Measurements from ENCODE around the gene SHF.

Gene SHF

DNA sequence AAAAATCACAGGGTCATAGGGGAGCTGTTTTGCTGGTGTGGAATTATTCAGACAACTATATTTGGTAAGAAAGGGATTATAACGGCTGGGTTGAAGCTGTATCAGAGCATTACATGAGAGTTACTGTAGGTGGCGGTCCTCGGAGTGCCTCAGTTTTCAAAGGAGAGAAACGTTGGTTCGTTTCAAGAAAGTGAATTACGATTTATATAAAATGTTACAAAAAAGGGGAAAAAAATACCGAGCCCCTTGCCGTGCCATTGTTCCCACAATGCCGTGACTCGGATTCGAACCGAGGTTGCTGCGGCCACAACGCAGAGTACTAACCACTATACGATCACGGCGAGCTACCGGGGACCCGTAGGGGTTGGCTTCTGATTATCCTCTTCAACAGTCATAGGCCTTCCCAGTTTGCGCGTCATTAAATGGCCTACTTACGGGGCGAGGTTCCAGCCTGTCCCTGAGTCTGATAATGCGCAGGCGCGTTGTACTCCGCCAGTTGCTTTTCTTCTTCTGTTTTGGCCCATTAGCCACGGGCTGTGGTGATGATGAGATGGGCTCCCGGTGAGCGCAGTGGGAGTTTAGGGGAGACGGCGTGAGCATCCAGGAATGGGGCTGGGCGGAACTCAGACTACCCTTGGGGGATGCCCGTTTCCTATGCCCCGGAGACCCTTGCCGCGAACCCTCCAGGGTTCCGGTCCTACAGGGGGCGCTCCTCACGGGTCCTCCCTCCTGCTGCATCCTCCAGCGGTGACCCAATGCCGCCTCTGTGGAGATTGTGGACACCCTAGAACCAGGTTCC, 10.8 kb upstream of the SHF start:
- peak; percentile 97 for DNase-seq

DNA sequence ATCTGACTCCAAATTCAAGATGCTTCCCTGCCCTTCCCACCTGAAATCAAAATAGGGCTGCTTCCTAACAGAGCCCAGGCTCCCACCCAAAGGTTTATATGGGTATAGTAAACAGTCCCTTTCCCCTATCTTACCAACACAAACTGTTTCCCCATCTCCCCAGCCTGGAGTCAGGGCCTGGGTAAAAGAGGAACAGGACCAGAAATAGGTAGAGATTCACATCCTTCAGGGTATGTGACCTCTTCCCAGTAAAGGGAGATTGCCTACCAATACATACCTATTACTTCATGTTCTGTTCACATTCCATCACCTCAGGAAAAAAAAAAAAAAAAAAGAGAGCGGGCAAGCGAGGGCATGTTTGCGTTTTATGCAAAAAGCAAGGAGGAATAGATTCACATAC, 9.7 kb upstream of the SHF start:
- no peak for DNase-seq

DNA sequence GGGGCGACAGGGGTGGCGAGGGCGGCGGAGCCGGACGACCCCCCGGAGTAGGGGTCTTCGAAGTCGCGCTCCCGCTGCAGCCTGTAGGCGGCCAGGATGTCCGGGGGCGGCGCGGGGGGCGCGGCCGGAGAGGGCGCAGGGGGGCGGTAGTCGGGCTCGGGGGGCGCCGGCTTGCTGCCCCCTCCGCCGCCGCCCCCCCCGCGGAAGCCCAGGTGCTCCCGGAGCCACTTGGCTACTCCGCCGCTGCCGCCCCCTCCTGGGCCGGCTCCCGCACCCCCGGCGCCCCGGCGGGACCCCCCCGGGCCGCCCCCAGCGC, 230 bp downstream of the SHF start:
- no peak for DNase-seq

DNA sequence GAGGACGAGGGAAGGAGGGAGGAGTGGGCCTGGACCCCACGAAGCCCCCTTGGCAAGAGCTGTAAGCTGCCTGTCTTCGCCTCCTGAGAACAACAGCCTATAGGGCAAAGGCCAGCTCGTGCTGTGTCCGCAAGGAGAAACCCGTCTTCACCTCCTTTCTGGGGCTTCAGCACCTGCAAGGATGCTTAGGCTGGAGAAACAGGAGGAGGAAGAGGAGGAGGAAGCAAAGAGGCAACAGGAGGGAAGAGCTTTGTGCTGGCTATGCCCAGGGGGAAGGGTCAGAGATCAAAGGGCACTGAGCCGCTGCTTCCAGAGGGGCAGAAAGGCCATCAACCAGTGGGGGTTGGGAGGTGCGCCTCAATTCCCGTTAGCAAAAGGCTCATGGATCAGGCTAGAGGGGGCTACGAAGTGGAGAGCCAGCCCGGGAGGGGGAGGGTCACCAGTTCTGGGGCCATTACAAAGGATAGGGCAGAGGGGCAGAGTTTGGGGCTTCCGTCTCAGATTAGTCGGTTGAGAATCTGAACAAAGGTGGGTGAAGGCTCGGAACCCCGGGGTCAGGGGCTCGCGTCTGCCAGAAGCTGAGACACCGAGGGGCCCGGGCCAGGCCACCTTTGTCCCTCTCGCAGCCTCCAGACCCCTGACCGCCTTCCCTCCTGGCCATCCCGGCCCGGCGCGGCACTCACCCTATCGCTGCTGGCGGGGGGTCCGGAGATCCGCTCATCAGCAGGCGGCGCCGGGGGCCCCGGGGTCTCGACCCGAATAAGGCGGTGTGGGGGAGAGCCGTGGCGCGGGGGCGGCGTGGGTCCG, 792 bp downstream of the SHF start:
- no peak for DNase-seq

DNA sequence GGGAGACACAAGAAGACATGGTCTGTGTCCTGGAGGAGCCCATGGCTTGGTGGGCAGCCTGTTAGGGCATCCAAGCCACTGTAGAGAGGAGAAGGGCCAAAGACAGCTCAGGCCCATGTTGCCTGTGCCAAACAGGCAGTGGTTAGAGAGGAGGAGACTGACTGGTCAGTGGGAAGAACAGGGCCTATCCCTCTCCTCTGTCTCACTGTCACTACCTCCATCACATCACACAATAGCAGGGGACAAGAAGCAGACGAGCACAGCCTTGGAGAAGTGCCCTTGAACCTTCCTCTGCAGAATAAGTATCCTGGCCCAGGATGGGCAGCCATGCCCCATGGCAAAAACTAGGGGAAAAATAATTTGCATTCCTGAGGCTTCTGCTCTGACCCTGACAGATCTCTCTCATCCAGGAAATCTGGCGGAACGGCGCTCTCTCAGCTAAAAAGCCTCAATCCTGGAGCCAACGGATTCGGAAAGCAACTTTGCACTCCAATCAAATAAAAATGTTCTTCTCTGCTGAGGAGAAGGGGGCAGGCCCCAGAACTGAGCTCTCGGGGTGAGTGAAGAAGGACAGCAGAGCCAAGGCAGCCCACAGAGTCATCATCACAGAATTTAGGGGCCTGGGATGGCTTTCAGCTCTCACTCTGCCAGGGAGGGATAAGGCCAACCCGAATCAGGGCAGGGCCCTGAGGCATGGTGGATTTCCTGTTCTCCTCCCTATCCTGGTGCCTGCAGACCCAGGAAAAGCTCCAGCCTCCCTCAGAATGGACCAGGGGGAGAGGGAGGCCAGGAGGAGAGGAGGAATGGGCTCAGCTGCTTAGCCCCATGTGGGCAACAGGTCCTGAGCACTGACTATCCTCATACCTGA, 1.6 kb downstream of the SHF start:
- no peak for DNase-seq

DNA sequence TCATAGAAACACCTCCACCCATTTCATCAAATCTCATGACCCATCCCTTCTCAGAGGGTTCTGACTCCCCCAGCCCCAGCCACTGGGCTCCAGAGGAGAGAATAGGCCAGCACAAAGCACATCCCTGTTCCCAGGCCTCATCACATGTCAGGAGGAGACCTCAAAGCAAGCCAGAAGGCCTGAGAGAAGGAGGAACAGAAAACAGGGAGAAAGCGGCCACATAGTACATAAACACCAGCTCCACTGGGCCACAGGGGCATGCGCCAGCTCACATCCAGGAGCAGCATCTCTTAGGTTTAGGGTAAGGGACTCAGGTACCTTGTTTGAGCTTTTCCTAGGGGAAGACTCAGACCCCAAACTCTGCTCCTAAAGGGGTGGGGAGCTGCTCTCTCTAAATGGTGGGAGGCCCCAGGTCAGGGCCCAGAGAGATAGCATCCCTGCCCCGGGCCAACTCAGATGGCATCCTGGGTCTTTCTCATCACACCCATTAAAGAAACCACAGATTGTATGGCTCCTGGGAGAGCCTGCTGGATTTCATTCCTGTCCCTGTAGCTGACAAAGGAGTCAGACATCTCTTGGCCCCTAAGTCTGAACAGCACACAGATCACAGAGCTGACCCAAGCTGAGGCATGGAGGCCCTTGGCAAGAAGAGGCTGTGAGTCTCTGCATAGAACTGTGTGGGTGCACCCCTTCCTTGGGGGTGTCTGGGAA, 2.5 kb downstream of the SHF start:
- no peak for DNase-seq

DNA sequence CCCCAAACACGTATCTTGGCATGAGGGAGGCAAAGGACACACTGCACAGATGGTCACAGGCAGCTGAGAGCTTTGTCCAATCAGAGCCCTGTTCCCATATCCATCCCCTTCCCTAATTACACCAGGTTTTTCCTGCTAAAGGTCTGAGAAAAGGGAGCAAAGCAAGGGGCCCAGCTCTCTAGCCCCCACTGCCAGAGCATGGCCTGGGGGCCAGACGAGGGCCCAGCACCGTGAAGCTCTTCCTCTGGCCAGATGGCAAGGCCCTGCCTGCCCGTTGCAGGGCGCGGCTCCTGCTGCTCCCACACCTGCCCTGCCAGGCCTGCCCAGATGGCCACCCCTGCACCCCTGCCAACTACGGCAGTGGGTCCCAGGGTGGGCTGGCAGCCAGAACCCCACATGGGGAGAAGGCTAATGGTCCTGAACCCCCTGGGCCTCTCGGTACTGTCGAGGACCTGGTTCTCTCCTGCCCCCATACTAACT, 3.2 kb downstream of the SHF start:
- DNase-seq: no peak

DNA sequence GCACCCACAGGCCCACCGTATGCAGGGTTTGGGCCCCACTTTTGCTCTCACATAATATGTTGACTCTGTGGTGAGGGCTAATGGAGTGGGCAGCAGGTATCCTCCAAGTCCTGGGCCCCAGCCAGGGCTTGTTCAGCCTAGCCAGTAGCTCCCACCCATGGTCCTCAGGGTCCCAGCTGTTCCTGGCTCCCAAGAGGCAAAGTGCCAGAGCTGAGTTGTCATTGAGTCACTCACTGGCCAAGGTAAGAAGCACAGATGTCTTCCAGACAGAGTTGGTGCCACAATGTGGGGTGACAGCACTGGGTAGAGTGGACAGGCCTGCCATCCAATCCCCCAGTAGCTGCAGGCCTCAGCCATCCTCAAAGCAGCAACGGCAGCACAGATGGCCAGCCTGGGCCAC, 4.3 kb downstream of the SHF start:
- DNase-seq: no peak

DNA sequence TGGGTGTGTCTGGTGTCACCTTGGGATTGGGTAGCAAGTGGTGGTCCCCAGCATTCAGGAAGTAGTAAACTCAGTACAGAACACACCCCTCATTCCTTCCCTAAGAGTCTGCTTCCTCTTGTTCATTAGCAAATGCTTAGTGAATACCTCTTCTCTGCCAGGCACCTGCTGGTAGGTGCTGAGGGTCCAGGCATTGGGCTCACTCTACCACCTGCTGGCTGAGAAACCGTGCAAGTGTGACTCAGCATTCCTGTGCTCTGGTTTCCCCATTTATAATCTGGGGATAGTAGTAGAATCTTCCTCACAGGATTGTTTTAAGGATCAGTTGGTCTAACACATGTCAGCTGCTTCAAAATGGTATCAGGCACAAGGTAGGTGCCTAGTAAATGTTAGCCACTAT, 4.8 kb downstream of the SHF start:
- DNase-seq: no peak

DNA sequence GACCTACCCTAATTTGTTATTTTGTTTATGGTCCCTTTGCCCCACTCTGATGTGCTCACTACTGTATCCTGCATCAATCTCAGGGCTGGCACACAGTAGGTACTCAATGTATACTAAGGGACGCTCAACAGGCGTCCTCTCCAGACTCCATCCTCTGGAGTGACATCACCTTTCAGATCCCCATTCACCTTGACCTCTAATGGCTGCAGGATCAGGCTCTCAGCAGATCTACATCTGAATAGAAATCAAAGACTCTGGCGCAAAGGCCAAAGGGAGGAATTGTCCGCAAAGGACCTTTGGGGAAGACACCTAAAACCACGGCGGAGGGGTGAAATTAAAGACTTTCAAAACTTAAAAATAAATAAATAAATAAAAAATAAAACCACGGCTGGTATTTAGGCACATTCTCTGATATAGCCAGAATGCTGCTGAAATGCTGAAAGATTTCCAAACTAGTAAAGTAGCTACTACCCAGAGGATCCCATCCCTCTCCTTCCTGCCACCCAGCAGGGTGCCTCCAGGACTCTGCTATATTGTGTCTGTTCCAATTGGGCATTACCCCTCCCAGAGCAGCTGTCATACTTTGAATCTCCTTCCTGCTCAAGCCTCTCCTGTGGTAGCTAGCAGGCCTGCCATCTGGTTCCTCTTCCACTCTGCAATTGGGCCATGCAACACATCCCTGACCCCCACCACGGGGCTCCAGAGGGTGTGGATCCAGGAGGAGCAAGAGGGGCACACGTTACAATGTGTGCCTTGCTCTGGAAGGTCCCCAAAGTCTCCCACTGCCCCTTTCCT, 6.1 kb downstream of the SHF start:
- no peak for DNase-seq

DNA sequence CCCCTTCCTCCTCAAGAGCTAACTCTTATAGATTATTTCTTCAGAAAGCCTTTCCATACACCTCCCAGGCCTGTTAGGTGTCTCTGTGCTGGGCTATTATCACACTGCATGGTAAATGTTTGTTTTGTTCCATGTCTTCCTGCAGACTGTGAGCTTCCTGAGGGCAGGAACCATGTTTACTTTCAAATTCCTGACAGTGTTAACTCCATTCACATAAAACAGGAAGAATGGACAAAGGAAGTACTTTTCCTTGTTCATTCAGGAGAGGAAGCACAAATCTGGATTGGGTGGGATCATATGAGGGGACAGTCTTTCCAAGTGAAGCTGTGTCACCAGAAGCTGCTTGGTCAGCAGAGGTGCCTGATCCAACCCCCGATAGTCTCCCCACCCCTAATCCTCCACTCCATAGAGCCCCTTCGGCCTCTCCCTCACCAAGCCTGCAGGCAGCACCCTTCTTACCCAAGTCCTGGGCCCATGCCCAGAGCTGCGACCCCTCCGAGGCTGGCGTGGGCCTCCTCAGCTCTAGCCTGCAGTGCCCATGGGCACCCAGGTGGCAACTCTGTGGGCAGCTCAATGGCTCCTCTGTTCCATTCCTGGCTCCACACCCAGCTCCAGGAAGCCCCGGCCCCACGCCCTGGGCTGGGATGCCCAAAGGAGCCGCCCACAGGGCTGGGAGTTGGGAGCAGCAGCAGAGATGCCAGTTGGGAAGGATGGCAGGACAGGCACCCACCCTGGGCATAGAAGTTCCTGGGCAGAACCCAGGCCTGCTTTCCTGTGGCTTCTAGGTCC, 6.9 kb downstream of the SHF start:
- no peak for DNase-seq

DNA sequence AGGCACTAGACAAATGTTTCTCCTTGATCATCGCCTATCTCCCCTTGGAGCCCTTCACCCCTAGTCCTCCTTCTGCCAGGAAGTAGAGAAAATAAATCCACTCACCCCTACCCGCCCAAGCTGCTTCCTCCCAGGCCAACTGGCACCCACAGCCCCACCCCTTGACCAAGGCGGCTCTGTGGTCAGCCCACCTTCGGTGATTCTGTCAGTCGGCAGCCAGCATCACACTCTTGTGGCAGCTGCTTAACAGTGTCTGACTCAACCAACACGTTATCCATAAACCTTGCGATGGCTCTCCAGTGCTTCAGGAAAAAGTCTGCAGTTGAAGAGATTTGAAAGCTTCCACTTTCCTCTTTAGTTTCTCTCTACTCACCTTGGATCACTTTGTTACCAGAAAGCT, 7.6 kb downstream of the SHF start:
- no peak for DNase-seq

DNA sequence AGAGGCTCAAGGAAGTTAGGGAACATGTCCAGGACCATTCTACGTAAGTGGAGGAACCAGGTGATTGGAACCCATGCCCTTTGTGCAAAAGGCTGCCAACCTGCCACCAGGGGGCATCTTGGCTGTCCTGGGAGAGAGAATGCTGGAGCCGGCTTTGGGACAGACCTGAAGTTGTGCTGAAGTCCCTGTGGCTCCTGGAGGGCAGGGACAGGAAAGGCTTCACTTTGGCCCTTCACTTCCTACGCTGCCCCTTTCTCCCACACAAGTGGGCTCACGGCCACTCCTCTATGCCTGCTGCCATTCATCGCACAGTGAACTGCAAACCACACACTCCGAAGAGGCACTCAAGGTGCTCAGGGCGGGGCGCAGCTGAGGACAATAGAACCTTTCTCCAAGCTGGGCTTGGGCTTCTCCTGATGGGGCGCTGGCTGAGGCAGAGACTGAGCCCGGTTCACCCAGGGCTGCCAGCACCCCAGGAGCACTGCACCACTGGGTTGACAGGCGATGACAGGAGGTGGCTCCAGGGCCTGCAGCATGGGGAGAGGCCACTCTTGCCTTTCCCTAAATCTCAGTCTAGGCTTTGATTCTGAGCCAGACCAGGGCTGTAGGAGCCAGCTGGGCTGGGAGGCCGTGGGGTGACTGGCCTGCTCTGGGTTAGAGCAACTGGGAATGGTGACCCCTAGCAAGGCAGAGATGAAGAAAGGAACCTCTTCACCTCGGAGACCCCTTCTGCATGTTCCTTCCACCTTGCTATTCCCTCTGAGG, 8.4 kb downstream of the SHF start:
- DNase-seq: no peak

DNA sequence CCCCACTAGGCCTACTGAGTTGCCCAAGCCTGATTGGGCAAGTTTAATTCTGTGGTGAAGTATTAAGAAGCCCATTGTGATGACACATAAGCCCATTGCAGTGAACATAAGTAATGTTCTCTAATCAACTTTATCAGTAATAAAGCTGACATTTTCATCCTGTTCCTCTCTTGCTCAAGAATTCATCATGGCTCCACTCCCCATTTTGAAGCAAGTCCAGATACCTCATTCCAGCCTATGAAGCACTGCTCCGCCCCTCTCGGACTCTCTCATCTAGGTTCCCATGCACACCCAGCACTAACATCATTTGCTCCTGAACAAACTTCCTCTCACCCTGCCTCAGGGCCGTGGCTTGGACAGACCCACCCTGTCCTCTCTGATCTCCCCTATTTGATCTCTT, 10.5 kb downstream of the SHF start:
- DNase-seq: no peak

DNA sequence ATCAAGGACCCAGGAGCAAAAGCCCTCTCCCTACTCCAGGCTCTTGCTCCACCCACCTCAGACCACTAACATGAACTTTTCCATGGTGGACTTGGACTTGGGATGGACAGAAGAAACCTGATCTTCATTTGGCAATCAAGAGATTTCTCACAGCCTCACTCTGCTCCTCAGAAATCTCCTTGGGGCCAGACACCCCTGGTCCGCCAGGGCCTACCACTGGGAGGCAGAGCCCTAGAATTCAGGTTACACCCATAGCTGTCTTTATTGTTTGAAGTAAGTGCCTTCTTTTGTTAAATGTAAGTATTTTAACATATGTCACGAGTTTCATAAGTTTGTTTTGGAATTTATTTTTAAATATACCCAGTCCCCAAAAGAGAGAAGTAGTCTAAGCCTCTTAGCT, 13.2 kb downstream of the SHF start:
- DNase-seq: no peak

DNA sequence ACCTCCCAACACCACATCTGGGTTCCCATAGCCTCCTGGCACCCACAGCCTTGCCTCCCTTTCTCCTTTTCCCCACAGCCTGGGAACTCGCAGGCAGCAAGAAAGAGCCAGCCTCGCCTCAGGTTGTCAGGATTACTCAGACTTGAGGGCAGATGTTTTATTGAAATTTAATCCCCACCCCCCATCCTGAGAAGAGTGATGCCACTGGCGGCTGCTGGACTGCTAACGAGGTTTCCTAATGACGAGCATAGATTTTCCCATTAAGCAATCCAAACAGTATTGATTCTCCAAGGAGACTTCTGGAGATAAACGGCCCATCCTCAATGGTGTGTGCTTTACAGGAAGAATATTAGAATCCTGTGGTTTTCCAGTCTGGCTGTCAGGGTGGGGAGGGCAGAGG, 13.7 kb downstream of the SHF start:
- no peak for DNase-seq

DNA sequence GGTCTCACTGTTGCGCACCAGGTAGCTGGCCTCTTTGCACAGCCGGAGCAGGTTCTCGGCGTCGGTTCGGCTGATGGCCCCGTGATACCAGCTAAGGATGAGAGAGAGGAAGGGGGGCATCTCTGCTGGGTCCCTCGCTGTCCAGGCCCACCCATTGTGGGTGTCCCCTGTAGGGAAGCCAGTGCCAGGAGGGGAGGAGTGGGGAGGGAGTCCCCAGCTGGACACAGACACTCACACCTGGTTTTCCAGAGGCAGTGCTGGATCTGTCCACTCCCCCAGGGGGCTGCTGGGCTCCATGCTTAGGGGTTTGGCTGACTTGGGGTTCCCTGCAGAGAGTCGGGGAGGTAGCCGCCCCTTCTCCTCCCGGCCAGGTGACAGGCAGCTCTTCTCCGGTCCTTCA, 15.9 kb downstream of the SHF start:
- no peak for DNase-seq

DNA sequence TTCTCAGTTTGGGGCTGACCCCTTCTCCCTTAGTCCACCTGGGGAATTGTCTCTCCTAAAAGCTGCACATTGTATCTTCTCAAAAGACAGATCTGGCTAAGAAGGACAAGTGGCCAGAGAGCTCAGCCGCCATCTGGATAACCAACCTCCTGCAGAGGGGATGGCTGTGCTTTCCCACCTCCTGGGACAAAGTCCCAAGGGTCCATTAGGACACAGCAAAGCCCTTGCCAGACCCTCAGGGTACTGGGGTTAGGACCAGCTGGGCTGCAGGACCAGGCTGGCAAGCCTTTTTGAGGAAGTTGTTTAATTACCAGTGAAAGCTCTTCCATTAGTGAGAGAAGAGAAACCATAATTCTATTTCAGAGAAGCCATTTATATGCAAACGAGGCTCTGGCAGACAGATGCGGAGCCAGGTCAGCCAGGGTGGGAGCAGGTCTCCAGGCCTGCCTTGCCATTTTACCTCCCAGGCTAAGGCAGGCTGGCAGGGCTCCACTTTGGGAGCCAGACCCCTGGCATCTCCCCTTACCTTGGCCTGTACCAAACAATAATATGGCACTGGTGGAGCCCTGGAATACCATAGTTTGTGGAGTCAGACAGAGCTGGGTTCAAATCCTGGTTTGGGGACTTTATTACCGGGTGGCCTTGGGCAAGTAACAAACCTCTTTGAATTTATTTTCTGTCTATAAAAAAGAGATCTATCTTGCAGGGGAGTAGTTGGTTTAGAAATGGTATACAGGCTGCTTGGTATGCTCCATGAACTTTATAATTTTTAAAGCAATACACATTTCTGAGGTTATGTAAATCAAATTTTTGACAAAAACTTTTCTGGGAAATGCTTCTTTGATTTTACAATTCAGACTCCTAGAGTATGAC, 17.9 kb downstream of the SHF start:
- DNase-seq: no peak

Measured in fibroblast of skin of right quadriceps (primary cell).